ENCODE results near the gene CCNJL.

CCNJL gene

DNA sequence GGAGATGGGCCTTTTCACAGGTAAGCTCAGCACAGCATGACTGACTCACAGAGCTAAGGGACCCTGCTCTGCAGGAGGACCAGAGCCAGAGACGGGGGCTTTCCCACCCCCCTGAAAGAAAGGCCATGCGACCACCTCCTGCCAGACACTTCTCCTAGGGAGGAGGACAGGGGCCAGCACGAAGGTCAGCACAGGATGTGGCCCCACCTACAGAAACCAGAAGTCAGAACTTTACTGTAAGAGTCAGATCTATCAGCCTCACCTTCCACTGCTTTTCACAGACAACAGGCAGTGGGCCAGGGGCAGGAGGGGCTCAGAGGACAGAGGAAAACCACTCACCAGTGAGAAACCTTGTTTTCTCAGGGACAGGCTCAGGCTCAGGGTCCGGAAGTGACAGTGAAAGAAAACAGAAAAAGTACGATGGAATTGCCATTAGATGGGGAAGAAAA is 37.9 kb downstream of the CCNJL start:
- Histone ChIP-seq H2AFZ (ENCODE audit: low read length, unreplicated experiment) (no peak overlapping the region), H3K4me3 (ENCODE audit: low read depth, low read length) (no peak overlapping the region), H3K36me3 (ENCODE audit: insufficient read depth, low read length) (no peaks in the 10 kb centered on the region), H3K4me1 (ENCODE audit: control insufficient read depth, insufficient read depth, low read length, unreplicated experiment) (no peaks in the 10 kb centered on the region), H3K27ac (ENCODE audit: low read depth, low read length) (no peak overlapping the region), H3K27me3 (ENCODE audit: insufficient read depth, low read length) (no peaks in the 10 kb centered on the region), H3K79me2 (ENCODE audit: control insufficient read depth, insufficient read depth, low read length, unreplicated experiment) (no peaks in the 10 kb centered on the region)

DNA sequence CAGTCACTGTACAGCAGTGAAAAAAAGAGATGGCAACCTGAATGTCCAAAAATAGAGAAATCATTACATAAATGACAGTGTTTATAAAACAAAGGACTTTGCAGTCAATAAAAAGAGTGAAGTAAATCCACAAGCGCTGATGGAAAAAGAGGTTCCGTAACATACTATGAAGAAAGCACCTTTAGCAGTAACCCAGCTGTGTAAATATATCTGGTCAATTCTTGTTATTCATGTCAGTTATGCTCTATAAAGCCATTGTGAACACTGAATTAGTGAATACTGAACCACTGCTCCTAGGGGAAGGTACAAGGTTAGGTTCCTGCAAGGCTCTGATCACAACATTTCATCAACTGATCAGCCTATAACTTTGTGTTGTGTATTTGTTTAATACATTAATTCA is 39.5 kb downstream of the CCNJL start:
- H3K27ac ChIP-seq (ENCODE audit: low read depth, low read length): no peak overlapping the region

DNA sequence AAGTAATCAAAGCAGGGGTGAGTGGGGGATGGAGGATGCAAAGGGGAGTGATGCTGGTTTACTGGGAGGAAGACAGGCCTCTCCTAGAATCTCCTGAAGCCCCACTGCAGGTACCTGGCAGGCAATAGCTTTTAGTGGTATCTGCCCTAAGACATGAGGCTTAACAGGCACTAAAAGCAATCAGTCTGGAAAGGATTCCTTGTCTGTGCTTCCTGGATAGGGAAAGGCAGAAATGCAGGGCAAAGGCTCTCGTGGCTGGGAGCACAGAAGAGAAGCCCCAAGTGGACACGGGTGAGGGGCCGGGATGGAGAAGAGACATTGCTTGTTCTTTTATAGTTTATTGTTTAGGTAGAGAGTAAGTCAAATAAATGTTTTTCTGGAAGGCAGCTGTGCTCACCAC is 40.1 kb downstream of the CCNJL start:
- Histone ChIP-seq H2AFZ (ENCODE audit: low read length, unreplicated experiment) (no peak overlapping the region), H3K4me3 (ENCODE audit: low read depth, low read length) (no peak overlapping the region), H3K36me3 (ENCODE audit: insufficient read depth, low read length) (no peaks in the 10 kb centered on the region), H3K4me1 (ENCODE audit: control insufficient read depth, insufficient read depth, low read length, unreplicated experiment) (peaks cover 7% of the 10 kb centered on the region), H3K27me3 (ENCODE audit: insufficient read depth, low read length) (no peaks in the 10 kb centered on the region), H3K79me2 (ENCODE audit: control insufficient read depth, insufficient read depth, low read length, unreplicated experiment) (no peaks in the 10 kb centered on the region), H3K27ac (ENCODE audit: low read depth, low read length) (no peak overlapping the region)

More for the DNA sequence above, 39.5 kb downstream of the CCNJL start:
- Histone ChIP-seq H3K79me2 (ENCODE audit: control insufficient read depth, insufficient read depth, low read length, unreplicated experiment) (no peaks in the 10 kb centered on the region), H3K4me1 (ENCODE audit: control insufficient read depth, insufficient read depth, low read length, unreplicated experiment) (peaks cover 7% of the 10 kb centered on the region), H2AFZ (ENCODE audit: low read length, unreplicated experiment) (no peak overlapping the region), H3K36me3 (ENCODE audit: insufficient read depth, low read length) (no peaks in the 10 kb centered on the region), H3K27me3 (ENCODE audit: insufficient read depth, low read length) (no peaks in the 10 kb centered on the region), H3K4me3 (ENCODE audit: low read depth, low read length) (no peak overlapping the region)

DNA sequence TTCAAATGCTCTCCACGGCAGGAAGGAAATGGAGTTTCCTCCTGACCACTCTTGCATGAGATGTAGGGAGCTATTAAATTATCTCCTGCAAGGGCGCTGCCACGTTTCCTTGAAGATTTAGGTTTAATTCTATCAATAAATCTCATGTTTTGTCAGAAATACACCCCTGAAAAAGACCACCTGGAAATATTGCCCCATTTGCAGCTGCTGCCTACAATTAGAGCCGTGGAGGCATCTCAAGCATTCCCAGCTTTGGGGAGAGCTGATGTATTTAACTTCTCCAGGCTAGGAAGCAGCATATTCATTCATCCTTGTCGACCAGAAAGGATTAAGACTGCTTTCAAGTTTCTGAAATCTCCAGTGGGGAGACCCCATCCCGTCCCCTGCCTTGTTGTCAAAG is 40.5 kb downstream of the CCNJL start:
- H3K36me3 ChIP-seq (ENCODE audit: insufficient read depth, low read length): no peaks in the 10 kb centered on the region
- H2AFZ ChIP-seq (ENCODE audit: low read length, unreplicated experiment): no peak overlapping the region
- H3K27ac ChIP-seq (ENCODE audit: low read depth, low read length): no peak overlapping the region

DNA sequence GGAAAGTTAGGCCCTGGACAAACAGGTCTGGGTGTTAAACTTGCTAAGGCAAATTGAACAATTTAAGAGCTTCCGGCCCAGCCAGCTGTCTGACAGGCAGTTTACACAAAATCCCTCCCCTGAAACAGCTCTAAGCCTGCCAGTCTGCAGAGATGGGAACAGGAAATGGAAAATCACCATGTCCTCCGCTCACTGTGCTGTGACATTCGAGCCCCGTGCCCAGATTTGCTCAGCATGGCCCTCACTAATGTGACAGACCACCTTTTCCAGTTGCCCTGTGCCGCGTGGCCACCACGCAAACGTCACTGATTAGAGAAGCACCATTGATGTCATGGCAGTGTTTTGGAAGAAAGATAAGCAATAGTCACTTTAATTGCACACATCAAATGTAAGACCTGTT is 41.0 kb downstream of the CCNJL start:
- no peak overlapping the region for H2AFZ ChIP-seq (ENCODE audit: low read length, unreplicated experiment)
- H3K79me2 ChIP-seq (ENCODE audit: control insufficient read depth, insufficient read depth, low read length, unreplicated experiment): no peaks in the 10 kb centered on the region
- no peak overlapping the region for H3K4me3 ChIP-seq (ENCODE audit: low read depth, low read length)
- H3K27ac ChIP-seq (ENCODE audit: low read depth, low read length): no peak overlapping the region
- H3K4me1 ChIP-seq (ENCODE audit: control insufficient read depth, insufficient read depth, low read length, unreplicated experiment): peaks cover 7% of the 10 kb centered on the region
- no peaks in the 10 kb centered on the region for H3K36me3 ChIP-seq (ENCODE audit: insufficient read depth, low read length)
- no peaks in the 10 kb centered on the region for H3K27me3 ChIP-seq (ENCODE audit: insufficient read depth, low read length)

More for the DNA sequence above, 40.5 kb downstream of the CCNJL start:
- Histone ChIP-seq H3K27me3 (ENCODE audit: insufficient read depth, low read length) (no peaks in the 10 kb centered on the region), H3K79me2 (ENCODE audit: control insufficient read depth, insufficient read depth, low read length, unreplicated experiment) (no peaks in the 10 kb centered on the region), H3K4me1 (ENCODE audit: control insufficient read depth, insufficient read depth, low read length, unreplicated experiment) (peaks cover 7% of the 10 kb centered on the region), H3K4me3 (ENCODE audit: low read depth, low read length) (no peak overlapping the region)

DNA sequence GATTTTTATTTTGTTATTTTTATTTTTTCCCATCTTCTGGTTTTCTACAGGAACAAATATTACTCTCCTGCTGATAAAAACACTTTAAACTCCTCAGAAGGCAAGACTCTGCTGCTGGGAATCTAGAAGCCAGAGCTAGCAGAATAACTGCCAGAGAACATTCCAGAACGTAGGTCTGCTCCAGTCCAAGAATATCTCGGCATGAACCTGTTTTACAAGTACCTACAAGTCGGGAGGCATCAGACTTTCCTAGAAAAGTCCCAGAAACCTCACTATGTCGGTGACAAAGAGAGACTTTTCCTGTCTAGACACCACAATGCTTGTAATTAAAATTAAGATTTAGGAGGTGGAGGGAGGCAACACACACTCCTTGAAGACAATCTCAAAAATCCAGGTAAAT is 41.7 kb downstream of the CCNJL start:
- H3K27me3 ChIP-seq (ENCODE audit: insufficient read depth, low read length): no peaks in the 10 kb centered on the region
- H3K79me2 ChIP-seq (ENCODE audit: control insufficient read depth, insufficient read depth, low read length, unreplicated experiment): no peaks in the 10 kb centered on the region
- no peak overlapping the region for H3K4me3 ChIP-seq (ENCODE audit: low read depth, low read length)
- H3K36me3 ChIP-seq (ENCODE audit: insufficient read depth, low read length): no peaks in the 10 kb centered on the region
- no peak overlapping the region for H3K27ac ChIP-seq (ENCODE audit: low read depth, low read length)
- H3K4me1 ChIP-seq (ENCODE audit: control insufficient read depth, insufficient read depth, low read length, unreplicated experiment): peaks cover 7% of the 10 kb centered on the region
- no peak overlapping the region for H2AFZ ChIP-seq (ENCODE audit: low read length, unreplicated experiment)

DNA sequence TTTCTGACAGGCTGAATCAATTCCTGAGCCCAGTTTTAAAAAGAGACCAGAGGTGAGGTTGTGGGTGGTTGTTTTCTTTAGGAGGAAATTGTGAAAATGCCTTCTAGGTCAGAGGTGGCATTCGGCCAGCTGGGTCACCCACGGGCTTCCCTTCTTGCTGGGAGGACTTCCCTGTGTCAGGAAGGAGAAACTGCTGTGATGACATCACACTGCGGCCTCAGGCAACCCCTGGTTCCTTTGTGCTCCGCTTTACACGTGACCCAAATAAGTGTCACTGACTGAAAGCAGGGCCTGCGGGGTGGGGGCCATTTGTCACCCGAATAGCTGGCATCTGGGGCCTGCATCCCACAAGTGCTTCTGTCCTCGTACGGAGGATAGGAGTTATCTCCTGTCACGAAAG is 43.3 kb downstream of the CCNJL start:
- H3K27me3 ChIP-seq (ENCODE audit: insufficient read depth, low read length): no peaks in the 10 kb centered on the region
- peaks cover 7% of the 10 kb centered on the region for H3K4me1 ChIP-seq (ENCODE audit: control insufficient read depth, insufficient read depth, low read length, unreplicated experiment)
- H3K27ac ChIP-seq (ENCODE audit: low read depth, low read length): no peak overlapping the region
- no peaks in the 10 kb centered on the region for H3K79me2 ChIP-seq (ENCODE audit: control insufficient read depth, insufficient read depth, low read length, unreplicated experiment)
- H3K36me3 ChIP-seq (ENCODE audit: insufficient read depth, low read length): no peaks in the 10 kb centered on the region
- no peak overlapping the region for H3K4me3 ChIP-seq (ENCODE audit: low read depth, low read length)
- H2AFZ ChIP-seq (ENCODE audit: low read length, unreplicated experiment): no peak overlapping the region

DNA sequence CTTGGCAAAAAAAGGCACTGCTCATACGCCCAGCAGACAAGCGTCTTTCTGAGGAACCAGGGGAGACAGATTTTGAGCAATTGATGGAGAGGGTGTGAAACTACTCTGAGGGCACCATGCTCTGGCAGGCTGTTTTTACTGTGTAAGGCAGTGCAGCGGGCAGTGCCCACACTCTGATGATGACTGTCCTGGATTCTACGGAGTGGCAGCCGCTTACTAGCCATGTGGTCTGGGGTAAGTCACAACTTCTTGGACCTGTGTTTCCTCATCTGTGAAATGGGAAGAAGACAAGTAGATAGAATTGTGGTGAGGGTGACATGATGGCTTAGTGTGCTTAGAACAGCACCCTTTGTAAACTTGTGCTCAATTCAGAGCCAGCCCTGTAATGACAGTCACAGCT is 44.2 kb downstream of the CCNJL start:
- Histone ChIP-seq H3K27ac (ENCODE audit: low read depth, low read length) (no peak overlapping the region), H3K36me3 (ENCODE audit: insufficient read depth, low read length) (no peaks in the 10 kb centered on the region), H3K27me3 (ENCODE audit: insufficient read depth, low read length) (no peaks in the 10 kb centered on the region), H3K79me2 (ENCODE audit: control insufficient read depth, insufficient read depth, low read length, unreplicated experiment) (no peaks in the 10 kb centered on the region), H3K4me1 (ENCODE audit: control insufficient read depth, insufficient read depth, low read length, unreplicated experiment) (peaks cover 7% of the 10 kb centered on the region), H3K4me3 (ENCODE audit: low read depth, low read length) (no peak overlapping the region), H2AFZ (ENCODE audit: low read length, unreplicated experiment) (no peak overlapping the region)

DNA sequence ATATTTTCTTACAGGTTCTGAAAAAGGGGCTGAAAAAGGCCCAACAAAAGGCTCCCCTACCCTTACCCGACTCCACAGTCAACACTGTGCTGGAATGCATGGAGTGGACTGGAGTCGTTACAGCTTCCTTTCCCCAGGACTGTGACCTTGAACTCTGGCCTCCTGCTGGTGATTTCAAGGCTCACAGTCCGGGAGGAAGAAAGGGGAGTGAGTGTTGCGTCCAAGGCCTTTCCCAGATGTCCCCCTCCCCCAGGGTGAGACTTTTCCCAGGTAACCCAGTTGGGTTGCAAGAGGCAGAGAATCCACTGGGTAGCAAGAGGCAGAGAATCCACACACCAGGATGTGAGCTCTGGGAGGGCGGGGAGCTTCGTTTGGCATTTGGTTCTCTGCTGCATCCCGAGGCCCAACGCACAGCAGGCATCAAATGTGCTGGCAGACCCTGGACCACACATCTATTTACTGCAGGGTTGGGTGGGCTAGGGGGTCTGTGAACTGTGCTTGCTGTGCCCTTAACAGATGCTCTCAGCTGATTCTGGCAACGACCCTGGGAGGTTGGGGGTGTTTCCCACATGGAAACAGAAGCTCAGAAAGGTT is 45.5 kb downstream of the CCNJL start:
- Histone ChIP-seq H2AFZ (ENCODE audit: low read length, unreplicated experiment) (no peak overlapping the region), H3K27me3 (ENCODE audit: insufficient read depth, low read length) (no peaks in the 10 kb centered on the region), H3K27ac (ENCODE audit: low read depth, low read length) (no peak overlapping the region), H3K36me3 (ENCODE audit: insufficient read depth, low read length) (no peaks in the 10 kb centered on the region), H3K79me2 (ENCODE audit: control insufficient read depth, insufficient read depth, low read length, unreplicated experiment) (no peaks in the 10 kb centered on the region), H3K4me3 (ENCODE audit: low read depth, low read length) (no peak overlapping the region), H3K4me1 (ENCODE audit: control insufficient read depth, insufficient read depth, low read length, unreplicated experiment) (peaks cover 7% of the 10 kb centered on the region)

DNA sequence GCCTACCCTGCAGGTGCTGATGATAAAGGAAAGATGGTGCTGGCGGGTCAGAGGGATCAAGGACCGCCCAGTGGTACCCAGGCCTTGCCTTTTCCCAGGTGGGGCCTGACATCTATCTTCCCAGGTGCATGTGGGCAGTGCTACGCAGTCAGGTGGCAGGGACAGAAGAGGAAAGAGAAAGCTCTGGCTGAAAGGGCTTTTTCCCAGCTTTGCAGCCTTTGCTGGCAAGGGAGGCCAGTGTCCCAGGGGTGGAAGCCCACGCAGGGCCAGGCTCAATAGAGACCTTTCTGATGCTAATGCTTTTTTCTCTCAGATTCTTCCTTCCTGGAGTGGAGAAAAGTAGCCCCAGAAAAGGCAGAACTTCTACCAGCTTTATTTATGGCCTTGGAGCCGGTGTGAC is 46.3 kb downstream of the CCNJL start:
- H3K4me3 ChIP-seq (ENCODE audit: low read depth, low read length): no peak overlapping the region
- peaks cover 7% of the 10 kb centered on the region for H3K4me1 ChIP-seq (ENCODE audit: control insufficient read depth, insufficient read depth, low read length, unreplicated experiment)
- no peaks in the 10 kb centered on the region for H3K36me3 ChIP-seq (ENCODE audit: insufficient read depth, low read length)

DNA sequence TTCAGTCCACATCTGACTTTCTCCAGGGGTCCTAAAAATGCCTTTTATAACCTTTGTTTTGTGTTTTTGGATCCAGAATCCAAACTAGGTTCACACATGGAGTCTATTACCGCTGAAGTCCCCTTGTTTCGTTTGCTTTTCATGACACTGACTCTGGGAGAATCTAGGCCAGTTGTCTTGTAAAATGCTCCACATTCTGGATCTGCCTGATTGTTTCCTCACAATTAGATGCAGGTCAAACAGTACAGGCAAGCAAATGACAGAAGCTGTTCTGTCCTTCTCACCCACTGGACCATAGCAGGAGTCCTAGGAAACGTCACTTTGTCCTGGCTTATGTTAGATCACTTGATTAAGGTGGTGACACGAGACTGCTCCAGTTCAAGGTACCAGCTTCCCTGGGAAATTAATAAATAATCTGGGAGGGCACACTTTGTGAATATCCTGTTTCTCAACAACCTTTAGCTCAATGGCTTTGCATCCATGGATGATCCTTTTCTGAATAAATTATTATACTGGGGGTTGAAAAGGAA is 49.0 kb downstream of the CCNJL start:
- no peak overlapping the region for H2AFZ ChIP-seq (ENCODE audit: low read length, unreplicated experiment)
- H3K27me3 ChIP-seq (ENCODE audit: insufficient read depth, low read length): no peaks in the 10 kb centered on the region
- H3K36me3 ChIP-seq (ENCODE audit: insufficient read depth, low read length): no peaks in the 10 kb centered on the region
- H3K4me3 ChIP-seq (ENCODE audit: low read depth, low read length): no peak overlapping the region
- H3K4me1 ChIP-seq (ENCODE audit: control insufficient read depth, insufficient read depth, low read length, unreplicated experiment): no peaks in the 10 kb centered on the region
- no peak overlapping the region for H3K27ac ChIP-seq (ENCODE audit: low read depth, low read length)
- no peaks in the 10 kb centered on the region for H3K79me2 ChIP-seq (ENCODE audit: control insufficient read depth, insufficient read depth, low read length, unreplicated experiment)

More for the DNA sequence above, 46.3 kb downstream of the CCNJL start:
- no peaks in the 10 kb centered on the region for H3K27me3 ChIP-seq (ENCODE audit: insufficient read depth, low read length)
- no peaks in the 10 kb centered on the region for H3K79me2 ChIP-seq (ENCODE audit: control insufficient read depth, insufficient read depth, low read length, unreplicated experiment)
- no peak overlapping the region for H2AFZ ChIP-seq (ENCODE audit: low read length, unreplicated experiment)
- no peak overlapping the region for H3K27ac ChIP-seq (ENCODE audit: low read depth, low read length)
